ENCODE measurements around the gene SCN1B.

DNA sequence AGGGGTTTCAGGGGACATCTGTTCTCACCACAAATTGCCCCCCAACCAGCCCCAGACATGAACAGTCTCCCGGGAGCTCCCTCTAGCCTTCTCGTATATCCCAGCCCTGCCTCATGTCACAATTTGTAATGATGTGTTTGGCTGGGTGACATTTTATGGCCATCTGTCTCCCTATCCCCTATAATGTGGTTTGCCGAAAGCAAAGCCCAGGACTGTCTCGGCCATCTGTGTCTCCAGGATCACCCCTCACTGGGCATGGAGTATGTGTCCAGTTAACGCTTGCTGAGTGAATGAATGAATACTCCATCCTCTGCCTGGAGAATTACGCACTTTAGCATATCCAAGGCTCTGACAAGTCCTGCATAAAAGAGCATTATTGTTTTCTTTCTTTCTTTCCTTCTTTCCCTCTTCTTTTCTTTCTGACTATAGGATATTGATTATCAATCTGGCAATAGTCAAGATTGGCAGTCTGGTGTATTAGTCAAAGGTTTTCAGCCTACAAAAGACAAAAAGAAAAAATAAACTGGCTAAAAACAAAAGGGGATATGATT is 26.3 kb downstream of the SCN1B start:
- TF ChIP-seq, protein P1, sequence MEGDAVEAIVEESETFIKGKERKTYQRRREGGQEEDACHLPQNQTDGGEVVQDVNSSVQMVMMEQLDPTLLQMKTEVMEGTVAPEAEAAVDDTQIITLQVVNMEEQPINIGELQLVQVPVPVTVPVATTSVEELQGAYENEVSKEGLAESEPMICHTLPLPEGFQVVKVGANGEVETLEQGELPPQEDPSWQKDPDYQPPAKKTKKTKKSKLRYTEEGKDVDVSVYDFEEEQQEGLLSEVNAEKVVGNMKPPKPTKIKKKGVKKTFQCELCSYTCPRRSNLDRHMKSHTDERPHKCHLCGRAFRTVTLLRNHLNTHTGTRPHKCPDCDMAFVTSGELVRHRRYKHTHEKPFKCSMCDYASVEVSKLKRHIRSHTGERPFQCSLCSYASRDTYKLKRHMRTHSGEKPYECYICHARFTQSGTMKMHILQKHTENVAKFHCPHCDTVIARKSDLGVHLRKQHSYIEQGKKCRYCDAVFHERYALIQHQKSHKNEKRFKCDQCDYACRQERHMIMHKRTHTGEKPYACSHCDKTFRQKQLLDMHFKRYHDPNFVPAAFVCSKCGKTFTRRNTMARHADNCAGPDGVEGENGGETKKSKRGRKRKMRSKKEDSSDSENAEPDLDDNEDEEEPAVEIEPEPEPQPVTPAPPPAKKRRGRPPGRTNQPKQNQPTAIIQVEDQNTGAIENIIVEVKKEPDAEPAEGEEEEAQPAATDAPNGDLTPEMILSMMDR (IDR thresholded peaks at IDR 0.05), result no peak
- TF ChIP-seq POLR2A (IDR thresholded peaks at IDR 0.05), result no peak
